ENCODE measurements around the gene RNF11. TPM values are rescaled to one million over a fixed set of nuclear protein-coding genes. Genes with fewer than 3 reads are reported as not detected.

The RNF11 gene
- total and polyA plus RNA-seq, 4 experiments from 2014 or later: 37.6 to 50.3 (median 42.1) TPM

- ChIA-PET CTCF (ENCODE audit: partially characterized antibody) (interaction anchor here (2.5 kb wide), 1 partner anchor 8 kb away, joined by 24 read pairs; no protein-coding TSS in a partner anchor), POLR2A (ENCODE audit: partially characterized antibody) (no interaction called here)
- Histone ChIP-seq H3K36me3 (ENCODE audit: insufficient read depth, low read length) (no peaks in the 10 kb centered on the region), H3K4me3 (ENCODE audit: low read length in 2 of 2) (no peak overlapping the region), H3K27me3 (ENCODE audit: insufficient read depth, low read length) (no peaks in the 10 kb centered on the region), H3K27ac (ENCODE audit: low read depth, low read length) (no peak overlapping the region), H3K4me1 (ENCODE audit: insufficient read depth, low read length) (no peaks in the 10 kb centered on the region), H3K9me3 (ENCODE audit: control insufficient read depth in 1 of 2, low read length in 2 of 2) (no peaks in the 10 kb centered on the region)
- no peaks in the 10 kb centered on the region for H3K36me3 Mint-ChIP-seq
- H3K27me3 Mint-ChIP-seq: no peaks in the 10 kb centered on the region
- no peak for DNase-seq
- peak overlapping the region in 1 of 7 donors; percentile 64 for H3K27ac Mint-ChIP-seq
- intact Hi-C loops (cut with micrococcal nuclease): no loop called here
- no peaks in the 10 kb centered on the region for H3K9me3 Mint-ChIP-seq
- H3K4me3 Mint-ChIP-seq: no peak overlapping the region
- peaks cover 0 to 2% (median under 1%) of the 10 kb centered on the region in 4 donors for H3K4me1 Mint-ChIP-seq
Observed at GRCh38 chr1:51304360-51304759, 68.3 kb downstream of the RNF11 start.

DNA sequence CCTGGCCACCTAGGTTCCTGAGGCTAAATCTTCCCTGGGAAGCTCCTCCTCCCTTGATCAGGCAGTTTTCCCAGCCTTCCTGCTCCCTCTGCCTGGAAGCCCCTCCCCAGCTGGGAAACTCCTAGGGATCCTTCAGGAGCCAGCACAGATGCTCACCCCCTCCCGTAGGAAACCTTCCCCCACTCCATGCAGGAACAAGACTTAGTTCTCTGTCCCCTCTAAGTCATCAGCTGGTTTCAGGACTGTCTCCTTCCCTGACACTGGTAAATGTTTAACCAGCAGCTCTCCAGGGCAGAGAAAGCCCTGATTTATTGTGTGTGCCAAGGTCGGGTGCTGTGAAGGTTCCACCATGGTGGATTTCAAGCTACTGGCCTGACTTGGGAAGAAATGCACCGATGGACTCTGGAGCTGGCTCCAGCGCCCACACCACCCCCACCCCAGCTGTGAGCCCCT is 69.3 kb downstream of the RNF11 start:
- H3K36me3 Mint-ChIP-seq: no peaks in the 10 kb centered on the region
- H3K4me1 Mint-ChIP-seq: peaks cover 0 to 2% (median under 1%) of the 10 kb centered on the region in 4 donors
- CTCF ChIA-PET (ENCODE audit: partially characterized antibody): interaction anchor here (2.5 kb wide), 1 partner anchor 9 kb away, joined by 24 read pairs; no protein-coding TSS in a partner anchor
- H3K4me3 Mint-ChIP-seq: no peak overlapping the region
- Histone ChIP-seq H3K9me3 (ENCODE audit: control insufficient read depth in 1 of 2, low read length in 2 of 2) (no peaks in the 10 kb centered on the region), H3K4me3 (ENCODE audit: low read length in 2 of 2) (no peak overlapping the region), H3K27ac (ENCODE audit: low read depth, low read length) (no peak overlapping the region), H3K27me3 (ENCODE audit: insufficient read depth, low read length) (no peaks in the 10 kb centered on the region), H3K36me3 (ENCODE audit: insufficient read depth, low read length) (no peaks in the 10 kb centered on the region), H3K4me1 (ENCODE audit: insufficient read depth, low read length) (no peaks in the 10 kb centered on the region)
- intact Hi-C loops (cut with micrococcal nuclease): no loop called here
- H3K9me3 Mint-ChIP-seq: no peaks in the 10 kb centered on the region
- DNase-seq: no peak
- H3K27ac Mint-ChIP-seq: no peak overlapping the region
- no peaks in the 10 kb centered on the region for H3K27me3 Mint-ChIP-seq
- POLR2A ChIA-PET (ENCODE audit: partially characterized antibody): no interaction called here

DNA sequence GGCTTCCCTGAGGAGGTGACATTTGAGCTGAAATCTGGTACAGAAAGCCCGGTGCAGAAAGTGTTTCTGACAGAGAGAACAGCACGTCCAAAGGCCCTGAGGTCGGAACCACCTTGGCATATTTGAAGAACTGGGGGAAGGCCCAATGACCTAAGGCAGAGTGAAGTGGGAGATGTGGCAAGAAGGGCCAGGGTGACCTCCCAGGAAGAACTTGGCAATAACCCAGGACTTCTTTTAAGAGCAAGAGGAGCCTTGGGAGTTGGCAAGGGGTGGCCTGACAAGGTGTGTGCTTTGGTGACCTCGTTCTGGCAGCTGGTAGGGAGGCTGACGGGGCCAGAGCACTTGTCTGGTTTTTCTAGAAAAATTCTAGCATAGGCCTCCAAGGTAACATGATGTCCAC is 70.9 kb downstream of the RNF11 start:
- Mint-ChIP-seq H3K36me3 (no peaks in the 10 kb centered on the region), H3K9me3 (no peaks in the 10 kb centered on the region), H3K4me1 (peaks cover 0 to 5% (median 4%) of the 10 kb centered on the region in 4 donors), H3K27me3 (no peaks in the 10 kb centered on the region), H3K4me3 (no peak overlapping the region), H3K27ac (no peak overlapping the region)
- H3K4me3 ChIP-seq (ENCODE audit: low read length in 2 of 2): no peak overlapping the region
- intact Hi-C loops (cut with micrococcal nuclease): no loop called here
- H3K9me3 ChIP-seq (ENCODE audit: control insufficient read depth in 1 of 2, low read length in 2 of 2): no peaks in the 10 kb centered on the region
- no peaks in the 10 kb centered on the region for H3K27me3 ChIP-seq (ENCODE audit: insufficient read depth, low read length)
- no peak for DNase-seq
- ChIA-PET POLR2A (ENCODE audit: partially characterized antibody) (no interaction called here), CTCF (ENCODE audit: partially characterized antibody) (interaction anchor here (2.5 kb wide), 1 partner anchor 11 kb away, joined by 24 read pairs; no protein-coding TSS in a partner anchor)
- no peaks in the 10 kb centered on the region for H3K36me3 ChIP-seq (ENCODE audit: insufficient read depth, low read length)
- no peak overlapping the region for H3K27ac ChIP-seq (ENCODE audit: low read depth, low read length)
- no peaks in the 10 kb centered on the region for H3K4me1 ChIP-seq (ENCODE audit: insufficient read depth, low read length)

GRCh38 chr1:51308636-51309035 is 72.6 kb downstream of the RNF11 start:
- Histone ChIP-seq H3K9me3 (ENCODE audit: control insufficient read depth in 1 of 2, low read length in 2 of 2) (no peaks in the 10 kb centered on the region), H3K27ac (ENCODE audit: low read depth, low read length) (no peak overlapping the region), H3K4me3 (ENCODE audit: low read length in 2 of 2) (no peak overlapping the region), H3K27me3 (ENCODE audit: insufficient read depth, low read length) (no peaks in the 10 kb centered on the region), H3K36me3 (ENCODE audit: insufficient read depth, low read length) (no peaks in the 10 kb centered on the region), H3K4me1 (ENCODE audit: insufficient read depth, low read length) (no peaks in the 10 kb centered on the region)
- Mint-ChIP-seq H3K36me3 (no peaks in the 10 kb centered on the region), H3K27me3 (no peaks in the 10 kb centered on the region), H3K27ac (no peak overlapping the region), H3K9me3 (no peaks in the 10 kb centered on the region), H3K4me1 (peaks cover 0 to 9% (median 2%) of the 10 kb centered on the region in 4 donors), H3K4me3 (no peak overlapping the region)
- intact Hi-C loops (cut with micrococcal nuclease): no loop called here
- CTCF ChIA-PET (ENCODE audit: partially characterized antibody): no interaction called here
- POLR2A ChIA-PET (ENCODE audit: partially characterized antibody): no interaction called here
- DNase-seq: no peak

GRCh38 chr1:51309291-51309690 is 73.2 kb downstream of the RNF11 start:
- no peak overlapping the region for H3K4me3 ChIP-seq (ENCODE audit: low read length in 2 of 2)
- peaks cover 0 to 16% (median 3%) of the 10 kb centered on the region in 4 donors for H3K4me1 Mint-ChIP-seq
- H3K4me1 ChIP-seq (ENCODE audit: insufficient read depth, low read length): no peaks in the 10 kb centered on the region
- H3K36me3 ChIP-seq (ENCODE audit: insufficient read depth, low read length): no peaks in the 10 kb centered on the region
- no peak overlapping the region for H3K4me3 Mint-ChIP-seq
- POLR2A ChIA-PET (ENCODE audit: partially characterized antibody): no interaction called here
- H3K27ac ChIP-seq (ENCODE audit: low read depth, low read length): no peak overlapping the region
- DNase-seq: no peak
- no peaks in the 10 kb centered on the region for H3K9me3 ChIP-seq (ENCODE audit: control insufficient read depth in 1 of 2, low read length in 2 of 2)
- H3K27me3 Mint-ChIP-seq: no peaks in the 10 kb centered on the region
- no peak overlapping the region for H3K27ac Mint-ChIP-seq
- no peaks in the 10 kb centered on the region for H3K27me3 ChIP-seq (ENCODE audit: insufficient read depth, low read length)
- no peaks in the 10 kb centered on the region for H3K36me3 Mint-ChIP-seq
- CTCF ChIA-PET (ENCODE audit: partially characterized antibody): interaction anchor here (0.9 kb wide), 1 partner anchor 13 kb away, joined by 3 read pairs; no protein-coding TSS in a partner anchor
- no peaks in the 10 kb centered on the region for H3K9me3 Mint-ChIP-seq
- intact Hi-C loops (cut with micrococcal nuclease): no loop called here

DNA sequence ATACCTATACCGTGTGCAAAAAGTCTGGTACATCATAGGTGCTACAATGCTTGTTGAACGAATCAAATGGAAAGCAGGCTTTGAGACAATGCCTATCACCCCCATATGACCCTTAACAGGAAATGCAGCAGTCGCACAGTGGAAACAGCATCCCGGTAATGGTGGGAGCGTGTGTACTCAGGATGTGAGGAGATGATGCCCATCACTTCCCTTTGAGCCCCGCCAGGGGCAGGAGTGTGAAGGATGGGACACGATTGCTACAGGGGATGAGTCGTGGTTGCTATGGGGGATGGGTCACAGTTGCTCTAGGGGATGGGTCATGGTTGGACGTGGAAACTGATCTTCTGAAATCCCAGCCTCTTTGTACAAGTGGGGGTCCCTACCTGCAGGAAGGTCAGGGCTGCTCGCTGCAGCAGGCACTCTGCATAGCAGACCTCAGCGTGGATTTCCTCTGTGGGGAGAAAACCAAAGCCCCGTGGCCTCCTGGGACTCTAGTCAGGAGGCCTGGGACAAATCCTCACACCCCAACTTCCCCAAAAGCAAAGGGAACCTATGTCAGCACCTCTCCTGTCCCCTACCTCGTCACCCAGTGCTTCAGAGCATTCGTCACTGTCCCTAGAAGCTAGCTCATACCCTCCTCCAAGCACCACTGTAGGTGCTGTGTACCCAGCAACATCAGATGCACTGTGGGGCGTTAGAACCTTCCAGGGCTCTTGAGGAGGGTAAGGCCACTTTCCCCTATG is 75.0 kb downstream of the RNF11 start:
- Histone ChIP-seq H3K4me3 (ENCODE audit: low read length in 2 of 2) (no peak overlapping the region), H3K4me1 (ENCODE audit: insufficient read depth, low read length) (no peaks in the 10 kb centered on the region), H3K27ac (ENCODE audit: low read depth, low read length) (no peak overlapping the region), H3K36me3 (ENCODE audit: insufficient read depth, low read length) (no peaks in the 10 kb centered on the region), H3K9me3 (ENCODE audit: control insufficient read depth in 1 of 2, low read length in 2 of 2) (no peaks in the 10 kb centered on the region), H3K27me3 (ENCODE audit: insufficient read depth, low read length) (no peaks in the 10 kb centered on the region)
- H3K36me3 Mint-ChIP-seq: no peaks in the 10 kb centered on the region
- no peaks in the 10 kb centered on the region for H3K9me3 Mint-ChIP-seq
- intact Hi-C loops (cut with micrococcal nuclease): no loop called here
- CTCF ChIA-PET (ENCODE audit: partially characterized antibody): no interaction called here
- no peaks in the 10 kb centered on the region for H3K27me3 Mint-ChIP-seq
- POLR2A ChIA-PET (ENCODE audit: partially characterized antibody): no interaction called here
- no peak for DNase-seq
- H3K4me1 Mint-ChIP-seq: peaks cover 0 to 18% (median 3%) of the 10 kb centered on the region in 4 donors
- H3K4me3 Mint-ChIP-seq: no peak overlapping the region
- peak overlapping the region in 1 of 7 donors; percentile 43 for H3K27ac Mint-ChIP-seq

DNA sequence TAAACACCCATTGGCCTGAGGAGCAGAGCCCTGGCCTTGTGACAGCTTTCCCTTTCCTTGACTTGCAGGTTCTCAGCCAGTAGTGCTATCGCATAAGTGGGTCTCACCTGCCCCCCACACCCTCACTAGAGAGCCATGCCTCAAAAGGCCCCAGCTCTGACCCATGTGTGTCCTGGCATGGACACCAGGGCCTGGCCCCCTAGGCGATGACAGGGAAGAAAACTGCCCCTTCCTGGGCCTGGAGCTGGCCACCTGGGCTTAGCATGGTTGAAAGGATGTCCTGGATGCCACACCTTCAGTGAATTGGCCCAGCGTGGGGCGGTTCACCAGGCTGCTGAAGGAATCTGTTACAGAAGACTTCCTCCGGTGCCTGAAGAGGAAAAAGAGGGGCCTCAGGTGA is 75.8 kb downstream of the RNF11 start:
- H3K4me1 Mint-ChIP-seq: peaks cover 0 to 18% (median 3%) of the 10 kb centered on the region in 4 donors
- Histone ChIP-seq H3K27ac (ENCODE audit: low read depth, low read length) (no peak overlapping the region), H3K36me3 (ENCODE audit: insufficient read depth, low read length) (no peaks in the 10 kb centered on the region), H3K9me3 (ENCODE audit: control insufficient read depth in 1 of 2, low read length in 2 of 2) (no peaks in the 10 kb centered on the region), H3K4me3 (ENCODE audit: low read length in 2 of 2) (no peak overlapping the region), H3K27me3 (ENCODE audit: insufficient read depth, low read length) (no peaks in the 10 kb centered on the region), H3K4me1 (ENCODE audit: insufficient read depth, low read length) (no peaks in the 10 kb centered on the region)
- no peak overlapping the region for H3K4me3 Mint-ChIP-seq
- intact Hi-C loops (cut with micrococcal nuclease): no loop called here
- H3K27me3 Mint-ChIP-seq: no peaks in the 10 kb centered on the region
- H3K9me3 Mint-ChIP-seq: no peaks in the 10 kb centered on the region
- H3K27ac Mint-ChIP-seq: no peak overlapping the region
- POLR2A ChIA-PET (ENCODE audit: partially characterized antibody): no interaction called here
- H3K36me3 Mint-ChIP-seq: no peaks in the 10 kb centered on the region
- DNase-seq: no peak
- CTCF ChIA-PET (ENCODE audit: partially characterized antibody): no interaction called here
